Lower leg skin (tissue), 4 donors: Measurements from ENCODE around the gene OSBPL7. TPM values are rescaled to one million over a fixed set of nuclear protein-coding genes. Genes with fewer than 3 reads are reported as not detected.
A peak's percentile ranks its signal among the peaks of the same experiment; 100 is the strongest.

Source experiments
- DNase-seq, 2 donors: peaks; one replicate each; pipeline ENCODE4 v3.0.0-alpha.2; 2019; ENCODE audit warnings: low spot score in 2 of 2
- H3K4me3 ChIP-seq: fragments of 200-600 bp; sonication (generic); 2 replicates; pipeline ENCODE4 v1.5.1; 2017; ENCODE audit warnings: mild to moderate bottlenecking, low read depth; ENCODE audit not compliant: poor library complexity, severe bottlenecking
- POLR2A ChIP-seq, 2 donors: fragments of 450-650 bp; IDR thresholded peaks; one replicate each; pipeline ENCODE4 v1.6.1; 2016 to 2017; ENCODE audit warnings: antibody characterized with exemption in 2 of 2, mild to moderate bottlenecking in 1 of 2, moderate library complexity in 1 of 2
- WGBS, 2 donors: methylation state at CpG; one replicate each; pipeline ENCODE4 v1.1.5; 2018; 5-methylcytosine and 5-hydroxymethylcytosine counted together
- intact Hi-C: fragments of 100-400 bp; cut with DNase I; formaldehyde crosslinking; loops from one replicate; pipeline ENCODE4 v1.15.0; 2023; ENCODE audit warnings: low total_unique reads
- total RNA-seq, 4 donors: library from RNA; depleted of rRNA; stranded (reverse); fragments of >200 nt; gene quantifications; one replicate each; pipeline ENCODE4 v1.1.0, GENCODE V29; 2016
- TF ChIP-seq, protein P1 (sequence below), 3 donors: fragments of 450-650 bp; IDR thresholded peaks; one replicate each; pipeline ENCODE4 v1.5.1; 2016; ENCODE audit warnings: antibody characterized with exemption in 3 of 3, mild to moderate bottlenecking in 3 of 3, moderate library complexity in 2 of 3

OSBPL7 gene
- total RNA-seq, 4 donors from 2014 or later = 1.1 to 8.4 (median 1.8) TPM

DNA sequence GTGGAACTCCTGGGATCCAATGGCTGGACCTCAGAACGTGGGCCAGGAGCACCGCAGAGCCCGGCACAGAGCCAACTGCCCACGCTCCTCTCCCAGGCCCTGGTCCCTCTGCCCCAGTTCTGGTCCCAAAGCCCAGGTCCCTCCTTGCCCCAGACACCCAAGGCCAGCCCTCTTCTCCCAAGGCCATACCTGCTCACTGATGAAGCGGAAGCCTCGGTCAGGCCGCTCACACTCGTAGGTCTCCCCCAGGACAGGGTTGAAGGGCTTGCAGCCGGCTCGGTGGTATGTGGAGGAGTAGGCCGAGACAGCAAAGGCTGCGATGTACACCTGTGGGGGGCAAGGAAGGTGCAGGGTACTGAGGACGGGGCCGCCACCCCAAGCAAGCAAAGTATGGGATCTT, 8.5 kb downstream of the OSBPL7 start:
- no peak overlapping the region for H3K4me3 ChIP-seq
- intact Hi-C loops = no loop called here
- peak in 1 of 2 donors; percentile 79 for DNase-seq
- WGBS, 2 donors = 94 to 95% methylated on average over 10 to 14 of the region's 14 CpGs
- no peak for TF ChIP-seq POLR2A (IDR thresholded peaks at IDR 0.05)

DNA sequence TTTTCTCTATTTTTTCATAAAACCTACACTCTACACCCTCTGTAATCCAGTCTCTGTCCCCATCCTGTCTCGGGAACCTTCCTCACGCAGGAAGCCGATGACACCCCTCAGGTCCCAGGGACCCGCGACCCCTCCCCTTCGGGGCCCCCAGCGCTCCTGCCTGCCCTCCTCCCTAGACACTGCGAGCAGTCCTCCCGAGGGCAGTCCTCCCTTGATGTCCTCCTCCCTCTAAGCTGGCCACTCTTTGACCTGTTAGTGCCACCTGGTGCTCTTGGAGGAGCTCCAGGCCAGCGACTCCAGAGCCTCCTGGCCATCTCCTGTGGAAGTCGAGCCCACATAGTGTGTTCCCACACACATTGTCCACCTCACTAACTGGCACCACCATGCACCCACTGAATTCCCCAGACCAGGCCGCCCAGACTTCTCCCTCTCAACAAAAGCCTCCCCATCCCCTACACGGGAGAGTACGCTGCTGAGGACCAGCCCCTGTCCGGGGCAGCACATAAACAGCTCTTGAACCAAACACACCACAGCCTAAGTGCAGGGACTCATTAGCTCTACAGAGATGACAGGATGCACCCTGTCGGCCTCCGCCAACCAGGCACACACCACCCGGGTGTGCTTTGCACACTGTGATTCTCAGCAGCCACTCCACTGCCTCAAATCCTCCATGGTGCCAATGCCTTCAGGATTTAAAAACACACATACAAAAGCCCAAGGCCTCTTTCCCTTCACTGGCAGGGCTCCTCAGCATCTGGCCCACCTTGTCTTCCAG, 9.3 kb downstream of the OSBPL7 start:
- 85% methylated on average over 18 of the region's 18 CpGs for WGBS, 2 donors
- no peak for TF ChIP-seq POLR2A (IDR thresholded peaks at IDR 0.05)
- TF ChIP-seq, protein P1, sequence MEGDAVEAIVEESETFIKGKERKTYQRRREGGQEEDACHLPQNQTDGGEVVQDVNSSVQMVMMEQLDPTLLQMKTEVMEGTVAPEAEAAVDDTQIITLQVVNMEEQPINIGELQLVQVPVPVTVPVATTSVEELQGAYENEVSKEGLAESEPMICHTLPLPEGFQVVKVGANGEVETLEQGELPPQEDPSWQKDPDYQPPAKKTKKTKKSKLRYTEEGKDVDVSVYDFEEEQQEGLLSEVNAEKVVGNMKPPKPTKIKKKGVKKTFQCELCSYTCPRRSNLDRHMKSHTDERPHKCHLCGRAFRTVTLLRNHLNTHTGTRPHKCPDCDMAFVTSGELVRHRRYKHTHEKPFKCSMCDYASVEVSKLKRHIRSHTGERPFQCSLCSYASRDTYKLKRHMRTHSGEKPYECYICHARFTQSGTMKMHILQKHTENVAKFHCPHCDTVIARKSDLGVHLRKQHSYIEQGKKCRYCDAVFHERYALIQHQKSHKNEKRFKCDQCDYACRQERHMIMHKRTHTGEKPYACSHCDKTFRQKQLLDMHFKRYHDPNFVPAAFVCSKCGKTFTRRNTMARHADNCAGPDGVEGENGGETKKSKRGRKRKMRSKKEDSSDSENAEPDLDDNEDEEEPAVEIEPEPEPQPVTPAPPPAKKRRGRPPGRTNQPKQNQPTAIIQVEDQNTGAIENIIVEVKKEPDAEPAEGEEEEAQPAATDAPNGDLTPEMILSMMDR (IDR thresholded peaks at IDR 0.05) = no peak
- DNase-seq = peak in 1 of 2 donors; percentile 74
- H3K4me3 ChIP-seq = no peak overlapping the region
- intact Hi-C loops = no loop called here

GRCh38 chr17:47811709-47812108, 9.9 kb downstream of the OSBPL7 start:
- DNase-seq = no peak
- no peak overlapping the region for H3K4me3 ChIP-seq
- TF ChIP-seq, protein P1 (IDR thresholded peaks at IDR 0.05) = no peak
- no peak for TF ChIP-seq POLR2A (IDR thresholded peaks at IDR 0.05)
- intact Hi-C loops = no loop called here
- WGBS, 2 donors = 42 to 63% methylated on average over 7 of the region's 7 CpGs

GRCh38 chr17:47810901-47811635, 10.5 kb downstream of the OSBPL7 start:
- no peak for TF ChIP-seq POLR2A (IDR thresholded peaks at IDR 0.05)
- peak in 1 of 2 donors; percentile 72 for DNase-seq
- intact Hi-C loops = no loop called here
- 50 to 60% methylated on average over 9 of the region's 9 CpGs for WGBS, 2 donors
- H3K4me3 ChIP-seq = no peak overlapping the region

DNA sequence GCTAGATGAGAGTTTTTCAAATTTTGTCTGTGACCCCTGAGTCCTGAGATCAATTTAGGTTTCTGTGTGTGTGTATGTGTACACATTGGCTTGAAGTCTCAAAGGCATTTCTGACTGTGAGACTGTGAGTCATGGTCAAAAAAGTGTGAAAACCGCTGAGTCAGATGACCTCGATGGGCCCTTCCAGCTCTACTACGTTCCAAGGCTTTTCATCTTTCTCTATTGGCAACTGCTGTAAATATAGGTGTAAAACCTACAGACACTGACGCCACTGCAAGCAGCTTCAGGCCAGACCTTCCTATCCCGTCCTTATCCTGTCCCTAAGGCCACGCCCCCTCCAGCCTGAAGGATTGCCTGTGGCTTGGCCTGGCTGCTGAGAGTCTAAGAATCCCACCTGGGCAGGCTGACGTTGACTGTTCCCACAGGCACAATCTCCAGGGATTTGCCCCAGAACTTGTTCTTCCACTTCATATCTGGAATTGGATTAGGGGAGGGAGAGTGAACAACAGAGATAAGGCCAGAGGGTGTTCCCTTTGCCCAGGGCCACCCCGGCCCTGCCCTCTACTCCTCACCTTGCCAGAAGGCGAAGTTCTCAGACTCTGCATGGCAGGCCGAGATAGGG, 11.3 kb downstream of the OSBPL7 start:
- H3K4me3 ChIP-seq = no peak overlapping the region
- TF ChIP-seq, protein P1 (IDR thresholded peaks at IDR 0.05) = no peak
- no peak for TF ChIP-seq POLR2A (IDR thresholded peaks at IDR 0.05)
- peak in 1 of 2 donors; percentile 76 for DNase-seq
- intact Hi-C loops = no loop called here
- 42 to 50% methylated on average over 10 of the region's 10 CpGs for WGBS, 2 donors

DNA sequence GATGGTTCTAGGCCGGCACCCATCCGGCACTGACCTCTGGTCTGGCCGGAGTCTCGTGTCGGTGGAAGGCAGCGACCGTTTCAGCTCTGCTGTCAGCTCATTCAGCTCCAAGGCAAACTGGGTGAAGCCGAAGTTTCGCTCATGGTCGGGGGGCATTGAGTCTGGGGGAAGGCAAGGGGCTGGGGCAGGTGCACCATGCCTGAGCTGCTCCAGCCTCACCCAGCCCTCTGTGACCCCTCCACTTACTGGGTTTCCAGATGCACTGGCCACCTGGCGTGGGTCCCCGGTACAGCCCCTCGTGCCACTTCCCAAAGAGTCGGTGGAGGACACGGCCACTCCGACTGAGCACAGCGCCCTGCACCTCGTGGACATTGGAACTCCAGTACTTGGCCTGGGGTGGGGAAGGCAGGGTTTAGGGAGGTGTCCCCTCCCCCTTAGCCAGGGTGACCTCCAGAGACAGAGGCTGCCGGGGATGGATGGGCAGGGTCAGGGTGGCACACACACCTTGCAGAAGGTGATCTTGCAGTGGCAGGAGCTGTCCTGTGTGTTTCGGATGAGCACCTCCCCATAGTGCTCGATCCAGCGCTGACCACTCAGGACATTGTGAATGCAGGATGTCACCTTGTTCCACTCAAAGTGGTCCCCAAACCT, 12.6 kb downstream of the OSBPL7 start:
- WGBS, 2 donors = 94 to 95% methylated on average over 18 to 22 of the region's 22 CpGs
- intact Hi-C loops = no loop called here
- peak in 1 of 2 donors; percentile 81 for DNase-seq
- no peak overlapping the region for H3K4me3 ChIP-seq
- TF ChIP-seq, protein P1 (IDR thresholded peaks at IDR 0.05) = no peak
- no peak for TF ChIP-seq POLR2A (IDR thresholded peaks at IDR 0.05)
